ENCODE measurements around the gene TET2.
A peak's percentile ranks its signal among the peaks of the same experiment; 100 is the strongest.
"Not testable (repeated sequence)": the region's sequence is repeated elsewhere in the genome, so short reads cannot be mapped to it uniquely, and the experiment has no call there.

Gene TET2

DNA sequence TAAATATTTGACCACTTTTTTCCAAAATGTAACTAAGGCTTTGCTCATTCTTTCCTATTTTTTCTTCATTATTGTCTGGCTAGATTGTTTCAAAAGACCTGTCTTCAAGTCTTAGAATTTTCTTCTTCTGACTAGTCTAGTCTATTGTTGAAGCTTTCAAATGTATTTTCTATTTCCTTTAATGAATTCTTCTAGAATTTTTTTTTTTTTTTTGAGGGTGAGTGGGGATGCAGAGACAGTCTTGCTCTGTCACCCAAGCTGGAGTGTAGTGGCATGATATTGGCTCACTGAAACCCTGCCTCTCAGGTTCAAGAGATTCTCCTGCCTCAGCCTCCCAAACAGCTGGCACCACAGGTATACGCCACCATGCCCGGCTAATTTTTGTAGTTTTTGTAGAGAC is 141.4 kb downstream of the TET2 start:
- DNase-seq (ENCODE audit: low read depth in 2 of 2) = no peak

DNA sequence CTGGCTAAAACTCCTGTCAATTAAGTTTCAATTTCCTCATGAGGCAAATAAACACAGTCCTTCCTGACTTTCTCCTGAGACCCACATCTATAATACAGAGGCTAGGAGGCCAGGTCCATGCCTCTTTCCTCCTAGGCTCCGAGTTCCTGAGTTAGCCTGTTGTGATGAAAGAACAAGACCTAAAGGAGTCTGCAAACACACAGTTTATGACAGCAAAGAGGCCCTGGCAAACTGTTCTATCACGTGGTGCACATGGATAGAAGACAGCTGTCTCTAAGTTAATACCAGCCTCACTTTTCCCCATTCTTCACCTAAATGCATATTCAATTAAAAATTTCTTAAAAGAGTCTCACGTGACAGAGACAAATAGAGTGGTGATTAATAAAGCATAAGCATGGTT is 145.2 kb downstream of the TET2 start:
- DNase-seq (ENCODE audit: low read depth in 2 of 2) = no peak

DNA sequence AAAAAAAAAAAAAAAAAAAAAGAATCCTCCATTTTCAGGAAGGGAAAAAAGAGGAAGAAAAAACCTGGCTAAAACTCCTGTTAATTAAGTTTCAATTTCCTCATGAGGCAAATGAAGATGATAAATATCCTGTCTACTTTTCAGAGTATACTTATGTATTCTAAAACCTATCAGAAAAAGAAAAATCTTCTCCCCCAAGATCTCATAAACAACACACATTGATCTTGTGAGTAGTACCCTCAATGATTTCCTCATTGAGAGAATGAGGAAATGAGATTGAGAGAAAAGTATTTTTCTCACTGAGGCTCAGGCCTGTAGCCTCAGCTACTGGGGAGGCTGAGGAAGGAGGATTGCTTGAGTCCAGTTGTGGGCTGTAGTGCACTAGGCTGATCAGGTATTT is 146.7 kb downstream of the TET2 start:
- no peak for DNase-seq (ENCODE audit: low read depth in 2 of 2)

DNA sequence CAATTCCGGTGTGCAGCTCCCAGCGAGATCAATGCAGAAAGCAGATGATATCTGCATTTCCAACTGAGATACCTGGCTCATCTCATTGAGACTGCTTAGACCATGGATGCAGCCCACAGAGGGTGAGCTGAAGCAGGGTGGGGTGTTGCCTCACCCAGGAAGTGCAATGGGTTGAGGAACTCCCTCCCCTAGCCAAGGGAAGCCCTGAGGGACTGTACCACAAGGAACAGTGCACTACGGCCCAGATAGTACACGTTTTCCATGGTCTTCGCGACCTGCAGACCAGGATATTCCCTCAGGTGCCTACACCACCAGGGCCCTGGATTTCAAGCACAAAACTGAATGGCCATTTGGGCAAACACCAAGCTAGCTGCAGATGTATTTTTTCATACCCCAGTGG is 150.0 kb downstream of the TET2 start:
- no peak for DNase-seq (ENCODE audit: low read depth in 2 of 2)

DNA sequence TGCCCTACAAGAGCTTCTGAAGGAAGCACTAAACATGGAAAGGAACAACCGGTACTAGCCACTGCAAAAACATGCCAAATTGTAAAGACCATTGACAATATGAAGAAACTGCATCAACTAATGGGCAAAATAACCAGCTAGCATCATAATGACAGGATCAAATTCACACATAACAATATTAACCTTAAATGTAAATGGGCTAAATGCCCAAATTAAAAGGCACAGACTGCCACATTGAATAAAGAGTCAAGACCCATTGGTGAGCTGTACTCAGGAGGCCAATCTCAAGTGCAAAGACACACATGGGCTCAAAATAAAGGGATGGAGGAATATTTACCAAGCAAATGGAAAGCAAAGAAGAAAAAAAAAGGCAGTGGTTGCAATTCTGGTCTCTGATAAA is 152.4 kb downstream of the TET2 start:
- DNase-seq (ENCODE audit: low read depth in 2 of 2) = not testable (repeated sequence)

DNA sequence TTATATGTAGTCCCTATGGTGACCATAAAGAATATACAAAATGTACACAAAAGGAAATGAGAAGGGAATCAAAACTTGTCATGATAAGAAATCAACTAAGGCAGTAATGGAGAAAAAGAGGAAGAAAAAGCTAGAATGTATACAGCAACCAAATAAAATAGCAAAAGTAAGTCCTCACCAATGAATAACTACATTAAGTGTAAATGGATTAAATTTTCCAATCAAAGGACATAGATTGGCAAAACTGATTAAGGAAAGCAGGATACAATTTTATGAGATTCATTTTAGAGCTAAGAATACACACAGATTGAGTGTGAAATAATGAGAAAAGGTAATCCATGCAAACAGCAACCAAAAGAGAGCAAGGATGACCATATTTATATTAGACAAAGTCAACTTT is 157.4 kb downstream of the TET2 start:
- DNase-seq (ENCODE audit: low read depth in 2 of 2) = no peak

DNA sequence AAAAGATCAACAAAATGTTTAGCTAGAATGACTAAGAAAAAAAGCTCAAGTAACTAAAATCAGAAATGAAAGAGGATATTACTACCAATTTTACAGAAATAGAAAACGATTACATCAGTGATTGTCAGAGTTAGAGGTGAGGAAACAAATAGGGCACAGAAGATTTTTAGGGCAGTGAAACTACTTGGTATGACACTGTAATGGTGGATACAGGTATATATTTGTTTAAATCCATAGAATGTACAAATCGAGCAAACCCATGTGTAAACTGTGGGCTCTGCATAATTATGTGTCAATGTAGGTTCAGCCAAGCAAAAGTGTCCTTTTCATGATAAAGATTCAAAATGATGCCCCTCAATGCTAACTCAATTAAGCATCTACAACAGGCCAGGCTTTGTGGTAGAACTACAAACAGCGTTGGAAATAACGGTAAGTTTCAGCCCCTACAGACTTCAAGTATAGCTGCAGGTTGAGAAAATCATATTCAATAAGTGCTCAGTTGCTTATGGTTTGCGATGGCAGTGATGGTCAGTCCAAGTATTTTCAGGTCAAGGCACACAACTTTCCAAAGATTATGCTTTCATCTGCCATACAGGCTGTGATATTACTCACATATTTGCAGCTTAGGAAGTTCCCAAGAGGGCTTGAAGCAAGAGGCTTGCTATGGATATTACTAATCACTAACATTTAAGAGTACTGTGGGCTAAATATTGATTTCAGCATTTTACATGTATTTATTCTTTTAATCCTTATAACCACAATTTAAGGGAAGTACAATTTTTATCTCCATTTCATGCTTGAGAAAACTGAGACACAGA is 158.6 kb downstream of the TET2 start:
- no peak for DNase-seq (ENCODE audit: low read depth in 2 of 2)

DNA sequence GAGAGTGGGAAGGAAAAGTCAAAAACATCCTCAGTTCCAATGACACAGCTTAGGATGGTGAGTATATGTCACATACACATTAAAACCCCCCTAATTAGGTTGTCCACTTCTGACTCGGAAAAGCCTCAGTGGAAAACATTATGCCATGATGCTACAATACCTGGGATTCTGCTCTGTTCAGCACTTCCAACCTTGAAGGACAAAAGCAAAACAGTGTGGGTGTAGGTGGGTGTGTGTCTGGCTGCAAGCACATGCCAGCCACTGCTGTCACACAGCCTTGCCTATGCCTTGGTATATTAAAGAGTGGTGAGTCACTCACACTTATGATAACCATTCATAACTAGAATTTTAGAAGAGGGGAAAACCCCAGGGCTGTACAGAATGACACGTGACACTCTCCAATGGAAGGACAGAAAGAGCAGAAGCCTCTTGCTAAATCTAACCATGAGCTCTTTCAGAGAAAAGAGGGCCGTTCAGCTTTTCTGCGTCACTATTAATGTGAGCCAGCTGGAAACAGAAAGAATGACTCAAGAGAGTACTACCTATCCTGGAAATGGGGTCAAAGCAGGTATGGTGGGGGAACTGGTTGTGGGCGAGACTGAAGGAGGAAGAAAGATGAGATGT is 159.6 kb downstream of the TET2 start:
- peak; percentile 49 to 54 for DNase-seq (ENCODE audit: low read depth in 2 of 2)

DNA sequence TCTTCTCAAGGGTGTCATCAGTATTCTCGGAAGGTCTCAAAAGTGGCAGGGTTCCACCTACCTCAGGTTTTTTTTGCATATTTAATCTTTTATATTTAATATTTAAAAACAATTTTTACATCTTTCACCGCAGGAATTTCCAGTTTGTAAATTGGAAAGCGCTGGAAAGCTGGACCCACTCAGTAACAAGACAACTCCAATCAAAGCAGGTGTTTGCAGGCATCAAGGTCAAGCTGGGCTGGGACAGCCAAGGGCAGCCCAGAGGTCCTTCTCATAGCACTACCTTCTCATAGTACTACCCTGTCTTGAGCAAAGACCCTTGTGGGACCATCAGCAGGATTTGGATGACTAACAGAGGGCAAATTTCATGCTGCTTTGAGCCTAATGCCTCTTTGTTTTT is 160.1 kb downstream of the TET2 start:
- no peak for DNase-seq (ENCODE audit: low read depth in 2 of 2)

DNA sequence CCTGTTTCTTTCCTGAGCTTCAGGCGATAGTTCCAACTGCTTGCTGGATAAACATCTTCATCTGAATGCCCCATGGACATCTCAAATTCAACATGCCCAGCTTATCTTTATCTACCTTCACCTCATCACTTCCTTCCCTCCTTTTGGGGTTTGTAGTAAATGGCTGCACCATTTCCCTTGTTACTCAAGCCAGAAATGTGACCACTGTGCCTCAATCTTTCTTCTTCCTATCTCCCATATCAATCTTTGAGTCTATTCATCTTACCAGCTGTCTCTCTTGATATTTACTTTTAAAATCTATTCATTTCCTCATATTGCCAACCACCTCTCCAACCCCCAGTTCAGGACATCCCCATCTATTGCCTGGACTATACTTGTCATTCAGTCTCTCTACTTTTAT is 171.8 kb downstream of the TET2 start:
- no peak for DNase-seq (ENCODE audit: low read depth in 2 of 2)

DNA sequence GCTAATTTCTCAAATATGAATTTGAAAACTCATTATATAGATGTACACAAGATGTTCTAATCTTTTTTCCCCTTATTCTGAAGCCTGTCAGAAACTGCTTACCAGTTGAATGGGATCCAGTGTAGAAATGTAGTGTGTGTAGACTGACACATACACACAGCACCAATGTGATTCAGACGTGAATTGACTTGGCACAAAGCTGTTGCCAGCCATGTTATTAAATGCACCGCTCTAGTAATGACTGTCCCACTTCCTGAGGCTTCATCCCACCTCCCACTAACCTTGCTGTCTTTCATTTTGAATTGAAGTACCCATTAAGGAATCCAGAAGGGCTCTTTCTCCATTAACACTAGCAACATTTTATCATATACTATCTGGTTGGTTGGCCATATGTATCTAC is 180.5 kb downstream of the TET2 start:
- no peak for DNase-seq (ENCODE audit: low read depth in 2 of 2)

DNA sequence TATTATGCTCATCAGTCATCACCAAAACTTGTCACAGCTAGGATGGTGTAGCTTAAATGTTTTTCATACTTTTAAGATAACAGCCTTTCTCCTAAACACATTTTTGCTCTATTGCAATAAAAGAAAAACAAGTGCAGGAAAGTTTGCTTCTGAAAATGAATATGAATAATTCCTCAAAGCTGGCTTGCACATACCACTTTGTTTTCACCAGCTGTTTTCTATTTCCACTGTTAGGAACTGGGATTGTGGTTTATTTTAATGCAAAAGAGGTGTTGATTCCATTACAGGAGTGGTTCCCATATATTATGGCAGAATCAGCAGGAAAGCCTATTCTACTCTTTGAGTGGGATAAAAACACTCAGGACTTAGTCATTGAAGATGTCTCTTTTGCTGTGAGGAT is 181.3 kb downstream of the TET2 start:
- no peak for DNase-seq (ENCODE audit: low read depth in 2 of 2)

DNA sequence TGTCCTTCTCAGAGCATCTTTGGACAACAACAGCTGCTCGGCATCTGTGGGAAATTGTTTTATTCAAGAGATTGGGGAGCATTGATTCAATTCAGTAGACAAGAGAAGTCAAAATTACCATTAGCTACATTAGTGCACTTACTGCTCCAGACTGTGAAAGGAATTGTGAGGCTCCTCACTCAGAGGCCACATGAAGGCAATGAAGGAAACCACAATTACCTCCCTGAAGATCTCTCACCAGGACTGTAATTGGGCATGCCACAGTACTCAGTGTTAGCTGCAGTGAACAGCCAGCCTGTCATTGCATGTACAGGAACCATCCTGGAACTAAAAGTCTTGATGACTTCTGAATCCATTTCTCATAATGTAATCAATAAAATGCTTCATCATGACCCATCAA is 182.4 kb downstream of the TET2 start:
- no peak for DNase-seq (ENCODE audit: low read depth in 2 of 2)
